NCI-H2029 (cell line): ENCODE results near the gene CENPQ.
A peak's percentile ranks its signal among the peaks of the same experiment; 100 is the strongest.

ENCODE experiments used
- DNase-seq: peaks from one replicate; lab custom pipeline; 2025; lab: John Stamatoyannopoulos, UW

CENPQ gene

DNA sequence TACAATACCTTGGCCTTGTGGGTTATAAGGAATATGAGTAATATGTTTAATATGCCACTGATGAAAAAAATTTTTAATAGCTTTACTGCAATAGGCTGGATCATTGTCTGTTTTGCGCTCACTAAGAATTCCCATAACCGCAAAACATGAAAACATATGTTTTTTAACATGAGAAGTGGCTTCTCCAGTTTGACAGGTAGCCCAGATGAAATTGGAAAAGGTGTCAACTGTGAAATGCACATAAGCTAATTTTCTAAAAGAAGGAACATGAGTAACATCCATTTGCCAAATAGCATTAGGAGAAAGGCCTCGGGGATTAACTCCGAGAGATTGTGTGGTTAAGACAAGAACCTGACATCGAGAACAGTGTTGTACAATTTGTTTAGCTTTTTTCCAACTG is 41.5 kb downstream of the CENPQ start:
- DNase-seq: no peak

DNA sequence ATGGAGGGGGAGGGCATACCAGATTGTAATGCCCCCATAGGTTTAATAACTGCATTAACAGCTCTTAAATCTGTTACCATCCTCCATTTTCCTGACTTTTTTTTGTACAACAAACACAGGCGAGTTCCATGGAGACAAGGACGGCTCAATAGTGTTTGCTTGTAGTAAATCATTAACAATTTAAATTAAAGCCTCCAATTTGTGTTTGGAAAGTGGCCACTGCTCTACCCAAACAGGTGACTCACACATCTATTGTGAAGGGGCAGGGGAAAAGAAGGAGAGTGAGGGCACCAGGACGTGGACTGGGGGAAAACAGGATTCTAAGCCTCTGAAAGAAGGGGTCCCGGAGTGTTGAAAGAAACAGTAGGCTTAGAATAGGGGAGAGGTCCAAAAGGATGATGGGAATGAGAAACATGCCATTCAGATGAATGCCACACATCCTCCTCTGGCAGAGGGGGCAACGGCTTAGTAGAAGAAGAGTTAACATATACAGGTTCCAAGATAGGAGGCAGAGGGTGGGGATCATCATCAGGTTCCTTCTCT is 43.5 kb downstream of the CENPQ start:
- DNase-seq: no peak

DNA sequence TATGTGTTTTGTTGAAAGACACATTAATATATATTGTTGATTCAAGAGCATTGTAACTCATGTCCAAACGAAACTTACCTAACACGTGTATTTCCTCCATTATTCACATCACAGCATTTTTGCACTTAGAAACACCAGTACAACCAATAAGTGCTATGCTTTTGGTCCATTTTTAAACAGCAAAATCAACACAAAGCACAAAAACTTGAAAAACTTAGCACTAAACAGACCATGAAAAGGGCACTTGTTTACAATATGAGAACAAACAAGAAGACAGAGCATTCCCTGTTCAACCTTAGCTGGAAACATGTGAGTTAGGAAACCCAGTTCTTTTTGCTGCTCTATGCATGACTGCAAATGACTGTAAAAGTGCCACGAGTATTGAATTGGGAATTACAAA is 46.2 kb downstream of the CENPQ start:
- DNase-seq: no peak

DNA sequence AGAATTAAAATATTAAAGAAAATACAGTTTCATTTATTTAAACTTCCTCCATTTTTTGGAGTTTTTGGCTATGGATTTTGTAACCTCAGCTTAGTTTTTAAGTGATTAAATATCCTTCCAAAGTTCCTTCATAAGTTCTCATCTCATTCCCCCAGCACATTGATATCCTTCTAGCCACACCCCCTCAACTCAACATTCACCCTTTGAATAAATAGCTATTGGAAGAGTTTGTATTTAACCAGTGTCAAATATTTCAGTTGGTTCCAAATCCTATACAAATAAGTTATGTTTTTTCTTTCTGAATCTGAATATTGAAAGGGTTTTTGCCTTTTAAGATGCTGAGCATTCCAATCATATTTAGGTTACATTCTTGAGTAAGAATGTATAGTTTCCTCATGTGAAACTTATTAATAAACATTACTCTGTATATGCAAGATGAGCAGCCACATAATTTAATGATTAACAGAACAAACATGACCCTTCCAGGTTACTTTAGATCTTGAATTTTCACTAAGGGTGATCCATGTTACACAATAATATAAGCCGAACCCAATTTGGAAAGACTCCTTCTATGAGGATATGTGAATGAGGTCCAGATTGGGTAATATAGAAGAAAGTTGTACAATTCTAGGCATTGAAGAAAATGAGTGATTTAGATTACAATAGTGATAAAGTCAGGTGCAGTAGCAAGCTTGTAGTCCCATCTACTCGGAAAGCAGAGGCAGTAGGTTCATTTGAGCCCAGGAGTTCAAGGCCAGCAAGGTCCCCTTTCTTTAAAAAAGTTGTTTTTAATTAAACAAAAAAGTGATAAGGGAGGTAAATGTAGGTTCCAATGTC is 50.2 kb downstream of the CENPQ start:
- DNase-seq: no peak

- no peak for DNase-seq
Measured at GRCh38 chr6:49514571-49515484, 51.7 kb downstream of the CENPQ start.

DNA sequence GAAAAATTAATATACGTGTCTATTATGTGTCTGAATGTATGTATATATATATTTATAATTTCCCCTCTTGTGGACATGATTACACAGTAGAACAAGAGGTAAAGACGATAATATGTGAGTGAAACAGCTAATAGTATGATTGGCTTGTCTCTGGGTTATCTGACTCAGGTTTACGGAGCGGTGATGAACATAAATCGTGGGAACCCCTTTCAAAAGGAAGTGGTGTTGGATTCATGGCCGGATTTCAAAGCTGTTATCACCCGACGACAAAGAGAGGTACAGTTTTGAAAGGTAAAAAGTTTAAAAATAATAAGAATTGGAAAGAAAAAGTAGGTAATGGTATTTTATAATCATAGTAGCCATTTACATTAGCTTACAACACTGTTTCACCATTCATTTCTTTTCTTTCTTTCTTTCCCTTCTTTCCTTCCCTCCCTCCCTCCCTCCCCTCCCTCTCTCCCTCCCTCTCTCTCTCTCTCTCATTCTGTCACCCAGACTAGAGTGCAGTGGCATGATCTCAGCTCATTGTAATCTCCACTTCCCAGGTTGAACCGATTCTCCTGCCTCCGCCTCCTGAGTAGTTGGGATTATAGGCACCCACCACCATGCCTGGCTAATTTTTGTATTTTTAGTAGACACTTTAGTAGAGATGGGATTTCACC is 52.4 kb downstream of the CENPQ start:
- no peak for DNase-seq

DNA sequence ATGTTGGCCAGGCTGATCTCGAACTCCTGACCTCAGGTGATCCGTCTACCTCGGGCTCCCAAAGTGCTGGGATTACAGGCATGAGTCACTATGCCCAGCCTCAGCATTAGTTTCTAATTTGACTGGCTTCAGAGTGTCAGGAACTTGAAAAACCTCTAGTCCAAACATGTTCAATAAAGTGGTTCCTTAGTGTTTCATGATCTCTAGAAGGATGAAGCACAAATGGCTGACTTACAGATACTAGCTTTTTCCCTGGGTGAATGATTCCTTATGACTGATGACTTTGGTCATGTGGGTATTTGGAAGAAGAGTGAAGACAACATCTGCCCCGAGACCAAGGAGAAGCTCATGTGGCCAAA is 53.0 kb downstream of the CENPQ start:
- no peak for DNase-seq

DNA sequence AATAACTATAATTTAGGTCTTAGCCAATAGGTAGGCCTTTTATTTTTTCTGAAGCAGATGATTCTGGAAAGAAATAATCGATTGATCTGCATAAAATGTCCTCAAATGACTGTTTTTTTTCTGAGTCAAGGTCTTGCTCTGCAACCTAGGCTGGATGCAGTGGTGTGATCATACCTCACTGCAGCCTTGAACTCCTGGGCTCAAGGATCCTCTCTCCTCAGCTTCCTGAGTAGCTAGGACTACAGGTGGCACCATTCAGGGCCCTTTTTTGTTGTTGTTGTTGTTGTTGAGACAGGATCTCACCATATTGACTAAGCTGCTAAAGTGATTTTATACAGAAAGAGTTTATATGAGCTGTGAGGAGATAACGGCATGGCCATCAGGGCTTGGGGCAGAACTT is 54.7 kb downstream of the CENPQ start:
- DNase-seq: no peak

- no peak for DNase-seq
Measured at GRCh38 chr6:49519660-49520059, 56.5 kb downstream of the CENPQ start.

GRCh38 chr6:49522710-49523593 is 59.8 kb downstream of the CENPQ start:
- no peak for DNase-seq

- DNase-seq: no peak
Measured at GRCh38 chr6:49523901-49524300, 60.7 kb downstream of the CENPQ start.

DNA sequence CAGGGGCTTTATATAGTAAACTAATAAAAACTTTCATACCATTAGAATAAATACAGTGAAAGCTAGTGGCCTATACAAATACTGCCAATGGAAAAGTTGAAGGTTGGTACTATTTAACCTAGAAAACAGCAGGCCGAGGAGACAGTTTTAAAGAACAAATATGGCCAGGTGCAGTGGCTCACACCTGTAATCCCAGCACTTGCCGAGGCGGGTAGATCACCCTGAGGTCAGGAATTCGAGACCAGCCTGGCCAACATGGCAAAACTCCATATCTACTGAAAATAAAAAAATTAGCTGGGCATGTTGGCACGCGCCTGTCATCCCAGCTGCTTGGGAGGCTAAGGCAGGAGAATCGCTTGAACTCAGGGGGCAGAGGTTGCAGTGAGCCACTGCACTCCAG is 61.4 kb downstream of the CENPQ start:
- DNase-seq: no peak

DNA sequence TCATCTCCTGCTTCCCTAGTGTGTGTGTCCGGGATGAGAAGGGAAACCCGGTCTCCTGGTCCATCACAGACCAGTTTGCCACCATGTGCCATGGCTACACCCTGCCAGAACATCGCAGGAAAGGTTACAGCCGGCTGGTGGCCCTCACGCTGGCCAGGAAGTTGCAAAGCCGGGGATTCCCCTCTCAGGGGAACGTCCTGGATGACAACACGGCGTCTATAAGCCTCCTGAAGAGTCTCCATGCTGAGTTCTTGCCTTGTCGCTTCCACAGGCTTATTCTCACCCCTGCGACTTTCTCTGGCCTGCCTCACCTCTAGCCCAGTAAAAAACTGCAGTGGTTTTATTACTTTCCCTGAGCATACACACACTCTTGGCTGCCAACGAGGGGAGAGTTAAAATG is 63.4 kb downstream of the CENPQ start:
- DNase-seq: no peak

GRCh38 chr6:49527320-49527719 is 64.2 kb downstream of the CENPQ start:
- no peak for DNase-seq

- no peak for DNase-seq
Measured at GRCh38 chr6:49528571-49528970, 65.4 kb downstream of the CENPQ start.

DNA sequence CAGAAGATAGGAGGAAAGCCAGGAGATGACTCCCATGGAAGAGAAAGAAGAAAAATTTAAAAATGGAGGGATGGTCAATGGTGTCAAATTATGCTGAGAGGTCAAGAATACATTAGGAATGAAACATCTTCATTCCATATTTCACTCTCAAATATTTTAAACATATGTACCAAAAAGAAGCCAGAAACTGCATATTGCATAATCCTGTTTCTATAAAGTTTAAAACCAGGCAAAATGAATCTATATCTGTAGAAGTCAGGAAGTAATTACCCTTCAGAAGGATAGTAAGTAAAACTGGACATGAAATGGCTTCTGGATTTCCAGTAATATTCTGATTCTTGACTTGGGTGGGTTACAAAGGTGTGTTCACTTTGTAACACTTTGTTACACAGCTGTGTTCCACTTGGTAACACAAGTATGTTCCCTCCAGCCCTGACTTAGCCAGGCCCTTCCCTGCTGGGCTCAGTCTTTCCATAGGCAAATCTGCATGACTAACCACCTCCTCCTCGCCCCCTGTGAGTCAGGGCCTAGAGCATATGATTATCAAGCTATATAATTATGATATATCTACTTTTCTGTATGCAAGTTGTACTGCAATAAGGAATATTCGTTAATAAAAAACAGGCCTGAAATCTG is 67.1 kb downstream of the CENPQ start:
- no peak for DNase-seq

DNA sequence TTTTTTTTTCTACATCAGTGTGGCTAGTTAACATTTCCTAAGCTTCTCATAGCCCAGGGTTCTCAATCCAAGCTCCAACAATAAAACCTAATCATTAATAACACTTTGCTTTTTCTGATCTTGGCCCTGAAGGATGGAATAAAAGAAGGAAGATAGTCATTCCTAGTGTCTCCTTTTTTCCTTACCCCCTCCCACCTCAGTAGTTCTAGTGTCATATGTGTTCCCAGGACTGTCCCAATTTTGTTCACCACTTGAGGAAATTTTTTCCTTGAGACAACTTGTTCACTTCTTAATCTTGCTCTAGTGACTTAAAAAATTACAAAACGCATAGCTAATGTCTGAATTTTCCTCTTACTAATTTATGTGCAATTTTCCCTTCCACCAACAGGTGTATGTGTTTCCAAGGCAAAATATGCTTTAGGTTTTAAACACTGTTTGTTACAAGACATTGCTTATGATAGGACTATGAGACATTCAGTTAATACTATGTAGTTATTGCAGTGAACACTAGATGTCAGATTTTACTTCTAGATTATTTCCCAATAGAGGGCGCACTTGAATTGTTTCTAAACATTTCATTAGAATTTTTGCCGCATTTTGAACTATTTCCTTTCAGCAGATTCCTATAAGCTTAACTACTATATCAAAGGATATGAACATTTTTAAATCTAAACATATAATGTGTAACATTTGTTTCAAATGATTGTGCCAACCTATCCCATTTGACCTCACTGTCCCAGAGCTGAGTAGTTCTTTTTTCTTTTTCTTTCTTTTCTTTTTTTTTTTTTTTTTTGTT is 68.8 kb downstream of the CENPQ start:
- peak; percentile 70 for DNase-seq

DNA sequence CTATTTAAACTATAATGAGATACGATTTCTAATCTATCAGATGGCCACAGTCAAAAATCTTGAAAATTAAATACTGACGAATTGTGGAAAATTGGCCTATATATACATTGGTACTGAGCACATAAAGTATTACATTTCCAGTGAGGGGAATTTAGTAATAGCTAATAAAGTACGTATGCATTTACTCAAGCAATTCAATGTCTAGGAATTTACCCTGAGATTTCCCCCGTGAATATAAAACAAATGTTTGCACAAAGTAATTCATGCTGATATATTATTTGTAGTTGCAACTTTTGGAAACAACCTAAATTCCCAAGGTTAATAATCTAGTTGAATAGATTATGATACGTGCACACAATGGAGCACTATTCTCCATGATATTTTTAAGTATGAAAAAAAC is 72.6 kb downstream of the CENPQ start:
- no peak for DNase-seq

DNA sequence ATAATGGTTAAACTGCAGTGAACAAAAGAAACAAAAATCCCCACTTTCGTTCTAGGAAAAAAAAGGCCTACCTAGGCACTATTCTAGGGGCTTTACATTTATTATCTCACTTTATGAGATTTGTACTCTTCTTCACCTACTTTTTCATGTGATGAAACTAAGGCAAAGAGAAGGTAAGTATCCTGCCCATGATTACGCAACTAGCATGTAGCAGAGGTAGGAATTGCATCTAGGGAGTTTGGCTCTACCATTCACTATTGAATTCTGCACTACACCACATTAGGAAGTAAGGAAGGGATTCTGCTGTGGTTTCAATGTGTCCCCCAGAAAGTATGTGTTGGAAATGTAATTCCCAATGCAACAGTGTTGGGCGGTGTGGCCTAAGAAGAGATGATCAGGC is 75.9 kb downstream of the CENPQ start:
- no peak for DNase-seq

- DNase-seq: no peak
Measured at GRCh38 chr6:49540614-49541013, 77.4 kb downstream of the CENPQ start.
